Epidermal melanocyte (primary cell): ENCODE measurements around the gene NEMP1.
"Not testable (repeated sequence)": the region's sequence is repeated elsewhere in the genome, so short reads cannot be mapped to it uniquely, and the experiment has no call there.

Experiments
- DNase-seq: peaks from one replicate; pipeline ENCODE4 v3.0.0; 2011; ENCODE audit warnings: low spot score; ENCODE audit not compliant: insufficient read length

The NEMP1 gene

DNA sequence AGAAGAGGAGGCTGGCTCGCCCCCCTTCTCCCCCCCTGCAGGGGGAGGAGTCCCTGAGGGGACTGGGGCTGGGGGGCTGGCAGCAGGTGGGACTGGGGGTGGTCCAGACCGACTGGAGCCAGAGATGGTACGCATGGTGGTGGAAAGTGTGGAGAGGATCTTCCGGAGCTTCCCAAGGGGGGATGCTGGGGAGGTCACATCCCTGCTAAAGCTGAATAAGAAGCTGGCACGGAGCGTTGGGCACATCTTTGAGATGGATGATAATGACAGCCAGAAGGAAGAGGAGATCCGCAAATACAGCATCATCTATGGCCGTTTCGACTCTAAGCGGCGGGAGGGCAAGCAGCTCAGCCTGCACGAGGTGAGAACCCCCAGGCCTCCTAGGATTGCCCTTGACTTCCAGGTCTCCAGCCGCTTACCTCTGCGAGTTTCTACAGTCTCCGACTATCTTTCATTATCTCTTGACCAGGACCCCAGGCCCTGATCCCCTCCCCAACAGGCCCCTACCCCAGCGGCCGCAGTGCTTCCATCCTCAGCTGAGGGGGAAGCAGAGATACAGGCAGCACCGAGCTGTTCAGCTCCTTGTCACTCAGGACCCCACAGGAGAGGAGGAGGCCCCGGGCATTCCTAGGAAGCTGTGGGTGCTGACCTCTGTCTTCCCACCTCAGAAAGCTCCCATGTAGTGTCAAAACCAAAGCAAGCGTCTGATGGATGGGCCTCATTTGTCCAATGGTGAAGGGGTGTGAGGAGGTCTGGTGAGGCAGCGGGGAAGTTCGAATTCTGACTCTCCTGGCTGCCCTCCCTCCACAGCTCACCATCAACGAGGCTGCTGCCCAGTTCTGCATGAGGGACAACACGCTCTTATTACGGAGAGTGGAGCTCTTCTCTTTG lies 13.3 kb upstream of the NEMP1 start:
- no peak for DNase-seq

DNA sequence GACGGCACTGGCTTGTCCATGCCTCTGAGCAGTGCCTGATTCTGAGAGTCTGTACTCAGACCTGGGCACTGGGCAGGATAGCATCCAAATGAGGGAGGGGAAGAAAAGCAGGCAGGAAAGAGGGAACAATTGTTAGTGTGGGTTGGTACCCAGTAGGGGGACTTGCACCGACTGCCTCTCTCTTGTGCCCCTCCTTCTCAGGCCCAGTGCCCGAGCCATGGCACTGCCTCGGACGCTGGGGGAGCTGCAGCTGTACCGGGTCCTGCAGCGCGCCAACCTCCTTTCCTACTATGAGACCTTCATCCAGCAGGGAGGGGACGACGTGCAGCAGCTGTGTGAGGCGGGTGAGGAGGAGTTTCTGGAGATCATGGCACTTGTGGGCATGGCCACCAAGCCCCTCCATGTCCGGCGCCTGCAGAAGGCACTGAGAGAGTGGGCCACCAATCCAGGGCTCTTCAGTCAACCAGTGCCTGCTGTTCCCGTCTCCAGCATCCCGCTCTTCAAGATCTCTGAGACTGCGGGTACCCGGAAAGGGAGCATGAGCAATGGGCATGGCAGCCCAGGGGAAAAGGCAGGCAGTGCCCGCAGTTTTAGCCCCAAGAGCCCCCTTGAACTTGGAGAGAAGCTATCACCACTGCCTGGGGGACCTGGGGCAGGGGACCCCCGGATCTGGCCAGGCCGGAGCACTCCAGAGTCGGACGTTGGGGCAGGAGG lies 12.5 kb upstream of the NEMP1 start:
- no peak for DNase-seq

DNA sequence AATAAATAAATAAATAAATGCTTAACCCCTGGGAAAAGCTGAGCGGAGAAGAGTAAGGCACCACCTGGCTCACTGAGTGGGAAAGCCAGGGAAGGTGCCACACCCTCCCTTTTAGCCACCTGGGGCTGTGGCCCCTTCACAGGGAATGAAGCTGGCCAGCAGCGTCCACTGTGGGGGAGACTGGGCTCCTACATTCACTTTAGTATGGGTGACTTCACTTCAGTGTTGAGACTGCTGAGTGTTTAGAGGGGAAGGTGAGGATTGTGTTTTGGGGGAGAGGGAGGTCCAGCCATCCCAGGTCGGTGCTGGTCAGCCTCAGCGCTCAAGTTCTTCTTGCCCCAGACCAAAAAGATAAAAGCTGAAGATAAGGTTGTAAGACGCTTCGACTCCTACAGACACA lies 11.9 kb upstream of the NEMP1 start:
- DNase-seq = no peak

DNA sequence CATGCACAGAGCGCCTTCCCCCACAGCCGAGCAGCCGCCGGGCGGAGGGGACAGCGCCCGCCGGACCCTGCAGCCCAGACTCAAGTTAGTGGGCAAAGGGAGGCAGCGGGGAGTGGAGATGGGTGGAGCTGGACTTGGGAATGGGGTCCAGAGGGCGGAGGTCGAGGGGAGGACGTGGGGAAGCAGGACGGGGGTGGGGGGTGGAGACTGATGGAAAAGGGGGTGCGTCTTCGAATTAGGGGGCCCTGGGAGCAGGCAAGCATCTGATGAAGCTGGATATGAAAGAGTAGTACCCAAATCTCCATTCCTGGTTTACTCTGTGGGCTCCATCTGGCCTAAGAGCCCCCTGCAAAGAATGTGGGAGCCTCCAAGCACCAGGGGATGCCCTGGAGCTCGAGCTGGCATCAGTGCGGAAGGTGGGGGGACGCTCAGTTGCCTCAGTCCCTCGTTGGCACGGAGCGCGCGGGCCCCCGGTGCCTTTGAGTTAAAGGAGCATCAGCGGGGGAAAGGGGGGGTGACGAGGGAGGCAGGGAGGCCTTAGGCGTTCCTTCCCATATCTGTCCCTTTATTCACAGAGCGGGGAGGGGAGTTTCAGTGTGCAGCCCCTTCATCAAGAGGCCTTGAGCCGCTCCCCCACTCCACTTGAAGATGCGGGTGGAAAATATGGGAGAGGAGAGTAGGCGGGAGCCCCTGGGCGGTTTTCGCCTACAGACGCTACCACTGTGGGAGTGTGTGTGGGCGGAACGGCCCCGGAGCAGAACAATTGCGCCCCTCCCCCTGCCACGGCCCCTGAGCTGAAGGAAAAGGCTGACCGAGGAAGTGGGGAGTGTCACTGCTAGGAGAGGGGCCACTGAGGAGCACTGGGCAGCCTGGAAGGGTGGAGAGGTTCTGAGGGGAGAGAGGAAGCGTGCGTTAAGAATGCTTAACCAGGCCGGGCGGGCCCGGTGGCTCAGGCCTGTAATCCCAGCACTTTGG lies 11.0 kb upstream of the NEMP1 start:
- DNase-seq = peak; percentile 51

DNA sequence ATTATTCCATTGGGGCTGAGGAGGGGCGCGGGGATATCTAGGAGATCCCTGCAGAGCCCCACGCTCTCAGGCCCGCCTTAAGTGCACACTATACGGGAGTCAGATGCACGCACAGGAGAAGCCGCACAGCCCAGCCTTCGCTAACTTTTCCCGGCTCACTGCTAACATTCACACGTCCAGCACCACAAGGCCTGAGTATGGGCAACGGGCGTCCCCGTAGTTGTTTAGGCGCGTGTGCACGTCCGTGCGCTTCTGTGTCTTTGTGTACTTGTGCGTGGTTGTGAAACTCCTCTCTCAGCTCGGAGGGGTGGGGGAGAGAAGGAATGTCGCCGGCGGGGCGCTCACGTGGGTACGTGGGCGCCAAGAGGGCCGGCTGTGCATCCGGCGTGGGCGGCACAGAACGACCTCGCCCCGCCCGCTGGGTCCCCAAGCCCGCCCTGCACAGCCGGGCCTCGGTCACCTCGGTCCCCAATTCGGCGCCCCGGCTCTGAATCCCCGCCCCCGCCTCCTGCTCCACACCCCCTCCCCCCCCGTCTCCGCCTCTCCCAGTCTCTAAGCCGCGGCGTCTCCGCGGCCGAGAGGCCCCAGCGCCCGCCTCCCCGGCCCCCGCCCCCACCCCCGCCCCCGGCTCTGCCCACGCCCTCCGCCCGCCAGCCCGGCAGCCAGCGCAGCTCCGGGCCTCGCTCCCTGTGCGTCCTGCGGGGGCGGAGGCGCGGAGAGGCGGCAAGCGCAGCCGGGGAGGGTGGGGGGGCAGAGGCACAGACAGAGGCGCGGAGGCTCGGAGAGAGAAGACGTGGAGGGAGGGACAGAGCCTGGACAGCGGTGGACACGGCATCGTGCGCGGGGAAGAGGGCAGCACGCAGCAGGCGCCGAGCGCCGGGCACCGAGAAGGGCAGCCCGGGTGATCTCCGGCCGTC lies 10.0 kb upstream of the NEMP1 start, which contains the start of gene NAB2:
Gene NAB2, plus strand, starts transcription at position 761 of the 917 bp plus-strand sequence. CDS start 158 bp downstream, outside the sequence.
- DNase-seq = peak; percentile 78

DNA sequence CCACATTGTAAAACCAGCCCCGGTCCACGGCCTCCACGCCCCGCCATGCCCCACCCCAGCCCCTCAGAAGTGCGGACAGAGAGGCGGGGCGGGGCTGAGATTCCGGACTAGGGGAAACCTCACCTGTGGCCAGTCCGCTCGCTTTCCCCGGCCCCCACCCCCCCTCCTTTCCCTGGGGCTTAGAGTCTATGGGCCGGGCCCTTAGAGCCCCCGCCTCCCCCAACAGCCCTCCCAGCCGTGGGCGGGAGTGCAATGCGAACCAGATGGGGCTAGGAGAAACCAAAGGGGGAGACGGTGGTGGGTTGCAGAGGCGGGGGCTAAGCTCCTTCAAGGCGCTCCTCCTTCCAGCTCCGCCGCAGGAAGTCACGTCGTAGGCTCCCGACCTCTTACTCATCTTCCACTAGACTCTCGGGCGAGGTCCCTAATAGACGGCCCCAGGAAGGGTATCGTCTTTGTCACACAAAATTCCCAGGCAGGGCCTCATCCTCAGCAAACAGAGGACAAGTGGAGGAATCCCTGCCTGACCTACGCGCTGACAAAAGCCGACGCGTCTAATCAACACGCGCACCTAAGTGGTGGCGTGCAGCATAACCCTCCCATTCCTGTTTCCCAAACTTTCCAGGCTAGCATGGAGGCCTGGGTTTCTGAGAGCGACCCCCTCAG lies 9.2 kb upstream of the NEMP1 start:
- DNase-seq = no peak

DNA sequence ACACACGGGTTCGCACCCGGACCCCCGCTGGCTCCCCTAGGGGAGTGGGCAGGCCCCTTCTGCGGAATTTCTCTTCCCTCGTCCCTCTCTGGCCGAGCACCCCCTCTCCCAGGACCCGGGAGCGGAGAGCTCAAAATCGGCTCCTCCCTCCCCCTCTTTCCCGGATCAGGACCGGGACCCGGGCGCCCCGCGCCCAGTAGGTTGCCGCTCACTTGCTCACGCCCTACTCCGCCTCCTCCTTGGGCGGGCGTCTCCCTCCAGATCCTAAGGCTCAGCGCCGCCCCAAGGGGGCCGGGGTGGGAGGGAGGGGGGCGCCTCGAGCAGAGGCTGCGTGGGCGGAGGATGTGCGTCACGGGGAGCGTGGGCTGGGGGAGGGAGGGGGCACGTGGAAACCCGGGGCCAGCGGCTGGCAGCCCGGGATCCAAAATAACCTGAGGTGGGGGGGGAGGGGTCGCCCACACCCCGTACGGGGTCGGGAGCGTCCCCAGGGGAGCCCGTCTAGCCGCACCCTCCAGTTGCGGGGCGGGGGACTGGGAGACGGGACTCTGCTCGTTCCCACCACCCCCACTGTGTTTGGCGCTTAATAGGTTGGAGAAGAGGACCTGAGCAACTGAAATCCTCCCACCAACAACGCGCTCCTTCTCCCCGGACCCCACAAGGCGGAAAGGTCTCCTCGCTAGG lies 8.6 kb upstream of the NEMP1 start:
- no peak for DNase-seq

DNA sequence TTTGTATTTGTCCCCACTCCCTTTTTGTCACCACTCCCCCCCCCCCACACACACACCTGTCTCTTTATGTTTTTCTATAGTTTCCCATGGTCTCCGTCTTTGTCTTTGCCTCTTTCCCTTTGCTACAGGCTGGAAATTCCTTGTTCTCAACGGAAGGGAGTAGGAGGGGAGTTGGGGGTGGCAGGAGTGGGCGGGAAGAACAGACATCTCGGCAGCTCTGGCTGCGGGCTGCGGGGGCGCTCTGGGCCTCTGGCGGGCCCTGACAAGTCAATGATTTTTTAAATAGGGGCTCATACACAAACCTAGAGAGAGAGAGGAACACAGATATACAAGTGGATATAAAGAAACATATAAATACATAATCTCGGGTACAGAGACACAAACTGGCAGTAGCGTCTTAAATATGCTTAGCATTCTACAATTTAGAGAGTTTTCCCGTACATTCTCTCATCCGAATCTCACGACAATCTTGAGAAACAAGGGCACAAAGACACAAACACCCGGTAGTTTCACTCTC lies 8.0 kb upstream of the NEMP1 start:
- DNase-seq = no peak

DNA sequence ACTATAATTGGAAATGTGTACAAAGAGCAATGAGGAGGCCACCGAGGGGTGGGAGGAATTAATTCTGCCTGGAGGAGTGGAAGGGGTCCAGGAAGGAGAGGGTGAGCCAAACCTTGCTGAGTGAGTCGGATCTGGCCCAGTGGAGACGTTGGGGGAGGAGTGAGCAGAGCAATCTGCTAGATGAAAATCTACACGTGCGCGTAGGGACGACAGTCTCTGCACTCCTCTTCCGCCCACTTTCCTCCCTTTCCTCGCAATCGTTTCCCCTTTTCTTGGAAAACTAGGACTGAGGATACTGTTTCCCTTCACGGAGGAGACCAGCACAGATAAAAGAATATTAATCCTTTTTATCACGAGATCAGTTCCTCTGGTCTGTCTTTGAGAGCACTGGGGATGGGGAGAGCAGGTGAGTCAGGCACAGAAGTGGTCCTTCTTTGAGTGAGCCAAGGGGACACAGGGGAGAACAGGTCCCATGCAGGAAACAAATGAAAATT lies 7.5 kb upstream of the NEMP1 start:
- no peak for DNase-seq

DNA sequence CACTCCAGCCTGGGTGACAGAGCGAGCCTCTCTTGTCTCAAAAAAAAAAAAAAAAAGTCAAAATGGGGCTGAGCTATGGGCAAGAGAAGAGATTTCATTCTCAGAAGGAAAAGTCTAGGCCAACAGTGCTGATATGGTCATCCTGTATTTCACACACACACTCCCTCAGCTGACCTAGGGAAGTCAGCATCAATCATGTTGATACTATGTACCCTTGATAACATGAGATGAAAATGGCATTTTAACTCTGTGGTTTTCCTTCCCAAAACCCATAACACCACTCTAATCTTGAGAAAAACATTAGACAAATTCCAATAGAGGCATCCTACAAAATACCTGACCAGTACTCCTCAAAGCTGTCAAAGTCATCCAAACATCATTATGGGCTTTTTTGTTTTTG lies 2.3 kb upstream of the NEMP1 start:
- no peak for DNase-seq

DNA sequence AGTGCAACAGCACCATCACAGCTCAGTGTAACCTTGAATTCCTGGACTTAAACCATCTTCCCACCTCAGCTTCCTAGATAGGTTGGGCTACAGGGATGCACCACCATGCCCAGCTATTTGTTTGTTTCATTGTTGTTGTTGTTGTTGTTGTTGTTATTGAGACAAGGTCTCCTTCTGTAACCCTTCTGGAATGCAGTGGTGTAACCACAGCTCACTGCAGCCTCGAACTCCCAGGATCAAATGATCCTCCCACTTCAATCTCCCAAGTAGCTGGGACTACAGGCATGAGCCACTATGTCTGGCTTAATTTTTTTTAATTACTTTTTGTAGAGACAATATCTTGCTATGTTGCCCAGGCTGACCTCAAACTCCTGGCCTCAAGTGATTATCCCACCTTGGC lies 1.2 kb upstream of the NEMP1 start:
- no peak for DNase-seq

DNA sequence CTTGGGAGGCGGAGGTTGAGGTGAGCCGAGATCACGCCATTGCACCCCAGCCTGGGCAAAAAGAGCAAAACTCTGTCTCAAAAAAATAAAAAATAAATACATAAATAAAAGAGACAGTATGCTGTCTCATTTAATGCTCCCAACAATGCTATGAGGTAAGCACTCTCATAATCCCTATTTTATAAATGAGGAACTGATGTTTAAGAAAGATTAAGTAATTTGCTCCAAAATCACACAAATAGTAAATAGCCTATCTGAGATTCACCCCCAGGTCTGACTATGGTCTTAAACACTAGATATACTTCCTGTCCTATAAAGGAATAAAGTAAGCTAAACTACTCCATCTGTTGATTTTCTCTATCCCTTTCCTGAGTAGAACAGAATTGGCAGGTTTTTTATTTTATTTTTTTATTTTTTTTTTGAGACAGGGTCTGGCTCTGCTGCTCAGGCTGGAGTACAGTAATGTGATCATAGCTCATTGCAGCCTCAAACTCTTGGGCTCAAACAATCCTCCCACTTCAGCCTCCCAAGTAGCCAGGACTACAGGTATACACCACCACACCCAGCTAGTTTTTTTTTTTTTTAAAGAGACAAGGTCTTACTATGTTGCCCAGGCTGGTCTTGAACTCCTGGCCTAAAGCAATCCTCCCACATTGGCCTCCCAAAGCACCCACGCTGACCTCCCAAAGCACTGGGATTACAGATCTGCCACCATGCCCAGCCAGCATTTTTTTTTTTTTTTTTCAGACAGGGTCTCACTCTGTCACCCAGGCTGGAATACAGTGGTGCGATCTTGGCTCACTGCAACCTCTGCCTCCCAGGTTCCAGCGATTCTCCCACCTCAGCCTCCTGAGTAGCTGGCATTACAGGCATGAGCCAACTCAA lies 4.8 kb downstream of the NEMP1 start:
- DNase-seq = not testable (repeated sequence)

DNA sequence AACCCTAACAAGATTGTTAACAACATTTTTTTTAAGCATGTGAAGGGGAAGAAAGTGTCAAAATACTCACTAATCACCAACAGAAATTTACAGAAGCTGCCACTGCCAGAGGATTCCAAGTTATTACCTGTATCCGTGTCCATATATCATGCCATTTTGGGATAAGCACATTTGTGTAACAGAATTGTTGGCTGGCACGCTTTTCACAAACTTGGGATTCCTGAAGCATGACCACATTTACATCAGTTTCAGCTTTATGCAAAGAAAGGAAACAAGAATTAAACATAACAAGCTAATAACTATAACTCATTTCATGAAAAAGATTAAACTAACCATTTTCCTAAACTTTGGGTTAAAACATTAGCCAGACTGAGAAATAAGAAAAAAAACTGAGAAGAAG lies 5.9 kb downstream of the NEMP1 start:
- DNase-seq = no peak

DNA sequence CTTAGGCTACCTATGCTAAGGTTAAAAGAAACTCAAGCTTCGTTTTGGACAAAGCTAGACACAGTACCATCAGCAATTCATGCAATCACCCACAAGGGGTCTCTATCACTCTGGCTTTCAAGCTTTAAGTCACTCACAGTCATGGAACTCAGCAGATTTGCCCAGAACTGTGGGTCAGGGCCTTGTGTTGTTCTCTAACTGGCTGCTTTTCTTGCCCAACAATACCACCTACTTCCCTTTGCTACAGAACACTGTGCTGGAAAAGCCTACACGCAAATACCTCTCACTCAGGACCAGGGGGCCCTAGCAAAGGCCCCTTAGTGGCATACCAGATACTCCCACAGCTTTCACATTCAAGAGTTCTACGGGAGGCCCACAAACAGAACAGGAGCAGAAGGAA lies 9.1 kb downstream of the NEMP1 start:
- no peak for DNase-seq

DNA sequence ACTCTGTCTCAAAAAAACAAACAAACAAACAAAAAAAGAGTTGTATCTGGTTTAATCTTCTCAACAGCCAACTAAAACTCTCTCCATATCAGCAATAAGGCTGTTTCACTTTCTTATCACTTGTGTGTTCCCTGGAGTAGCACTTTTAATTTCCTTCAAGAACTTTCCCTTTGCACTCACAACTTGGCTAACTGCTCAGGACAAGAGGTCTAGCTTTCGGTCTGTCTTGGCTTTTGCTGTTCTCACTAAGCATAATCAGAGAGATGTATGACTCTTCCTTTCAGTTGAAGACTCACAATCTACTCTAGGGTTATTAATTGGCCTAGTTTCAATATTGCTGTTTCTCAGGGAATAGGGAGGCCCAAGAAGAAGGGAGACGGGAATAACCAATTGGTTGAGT lies 12.3 kb downstream of the NEMP1 start:
- DNase-seq = no peak

DNA sequence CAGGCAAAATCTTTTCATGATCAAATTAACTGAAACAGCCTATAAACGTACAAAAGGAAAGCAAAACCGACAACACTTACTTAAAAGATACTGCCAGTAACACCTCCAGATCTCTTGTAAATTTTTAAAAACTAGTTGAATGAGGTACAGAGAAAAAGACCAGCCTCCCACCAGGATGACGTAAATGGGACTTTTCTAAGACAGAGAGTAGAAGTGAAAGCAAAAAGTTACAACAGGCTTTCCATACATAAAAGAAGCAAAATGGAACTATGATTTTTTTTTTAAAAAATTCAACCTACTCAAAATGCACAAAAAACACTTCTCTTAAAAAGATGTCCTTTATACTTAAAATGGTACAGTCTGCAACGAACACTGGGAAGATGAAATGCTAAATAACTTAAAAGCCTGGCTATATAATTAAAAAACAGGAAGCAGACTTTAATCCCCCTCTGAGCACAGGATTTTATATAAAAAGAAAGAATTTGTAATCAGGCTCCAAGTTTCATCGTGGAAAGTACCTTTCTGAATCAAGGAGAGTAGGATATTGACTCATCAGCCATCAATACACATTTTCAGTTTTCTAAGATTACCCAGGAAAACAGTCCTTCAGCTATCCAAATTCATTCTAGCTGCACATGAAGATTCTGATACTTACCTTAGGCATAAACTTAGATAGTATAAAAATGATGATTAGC lies 14.5 kb downstream of the NEMP1 start:
- DNase-seq = no peak

DNA sequence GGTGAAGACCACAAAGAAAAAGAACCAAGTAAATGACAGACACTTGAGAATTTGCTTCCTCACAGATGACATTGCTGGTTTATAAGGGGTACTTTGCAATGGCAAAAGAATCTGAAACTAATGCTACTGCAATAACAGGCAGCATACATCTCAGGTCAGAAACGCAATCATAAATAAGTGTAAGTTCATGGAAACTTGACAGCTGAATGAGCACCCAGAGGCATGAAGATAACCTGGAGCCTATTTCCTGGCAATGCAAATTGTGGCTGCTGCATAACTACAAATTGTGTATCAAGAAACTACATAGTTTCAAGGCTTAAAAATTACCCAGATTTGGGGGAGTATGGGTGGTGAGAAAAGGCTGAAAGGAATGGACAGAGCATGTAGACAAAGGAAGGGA lies 20.1 kb downstream of the NEMP1 start:
- DNase-seq = no peak
